ENCODE results near the gene MRPL24.

The MRPL24 gene

DNA sequence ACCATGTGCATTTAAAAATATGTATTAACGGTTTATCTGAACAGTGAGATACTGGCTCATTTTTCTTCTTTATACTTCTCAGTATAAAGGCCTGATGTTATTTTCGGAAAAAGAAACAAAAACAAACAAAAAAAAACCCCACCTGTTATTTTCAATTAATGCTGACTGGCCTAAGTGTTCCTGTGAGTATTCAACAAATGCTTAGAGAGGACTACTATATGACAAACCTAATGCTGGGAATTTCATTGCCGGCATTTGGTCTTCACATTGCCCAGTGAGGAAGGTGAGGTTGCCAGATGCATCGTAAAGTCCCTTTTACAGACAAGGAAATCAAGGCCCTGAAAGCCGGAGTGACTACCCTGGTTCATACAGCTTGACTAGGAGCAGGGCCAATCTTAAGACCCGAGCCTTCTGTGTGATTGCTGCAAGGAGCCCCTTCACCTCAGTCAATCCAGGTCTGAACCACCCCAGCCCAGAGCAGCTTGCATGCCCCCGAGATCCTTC, 599 bp downstream of the MRPL24 start:
- Mint-ChIP-seq H3K27me3 (no peaks in the 10 kb centered on the region), H3K4me1 (peaks cover 25% of the 10 kb centered on the region), H3K9me3 (no peaks in the 10 kb centered on the region), H3K4me3 (peak overlapping the region; percentile 97), H3K27ac (peak overlapping the region; percentile 97), H3K36me3 (peaks cover 11% of the 10 kb centered on the region)

- Mint-ChIP-seq H3K4me3 (peak overlapping the region; percentile 39), H3K4me1 (peaks cover 23% of the 10 kb centered on the region), H3K36me3 (peaks cover 10% of the 10 kb centered on the region)
Measured at GRCh38 chr1:156738916-156739315, 2.0 kb downstream of the MRPL24 start.

DNA sequence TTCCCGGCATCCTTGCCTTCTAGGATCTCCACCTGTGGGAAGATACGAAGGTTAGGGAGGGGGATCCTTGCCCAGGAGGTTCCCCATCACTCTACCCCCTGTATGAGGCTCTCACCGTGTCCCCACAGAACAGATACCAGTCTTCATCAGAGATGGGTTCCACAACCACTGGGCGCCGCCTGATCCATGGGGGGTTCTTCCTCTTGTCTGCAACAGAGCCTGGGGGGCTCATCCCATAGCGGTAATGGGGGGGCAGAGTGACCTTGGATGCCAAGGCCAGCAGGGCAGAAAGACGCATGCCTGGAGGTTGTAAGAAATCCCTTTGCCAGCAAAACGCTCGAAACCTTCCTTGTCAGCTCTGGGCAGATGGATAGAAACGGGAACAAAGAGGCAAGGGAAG, 2.5 kb downstream of the MRPL24 start:
- H3K36me3 Mint-ChIP-seq, result peaks cover 10% of the 10 kb centered on the region
- no peak overlapping the region for H3K27ac Mint-ChIP-seq
- no peaks in the 10 kb centered on the region for H3K27me3 Mint-ChIP-seq
- H3K4me3 Mint-ChIP-seq, result no peak overlapping the region
- H3K9me3 Mint-ChIP-seq, result no peaks in the 10 kb centered on the region
- H3K4me1 Mint-ChIP-seq, result peaks cover 23% of the 10 kb centered on the region

More at GRCh38 chr1:156738916-156739315, 2.0 kb downstream of the MRPL24 start:
- H3K9me3 Mint-ChIP-seq, result no peaks in the 10 kb centered on the region
- no peaks in the 10 kb centered on the region for H3K27me3 Mint-ChIP-seq
- peak overlapping the region; percentile 33 for H3K27ac Mint-ChIP-seq

DNA sequence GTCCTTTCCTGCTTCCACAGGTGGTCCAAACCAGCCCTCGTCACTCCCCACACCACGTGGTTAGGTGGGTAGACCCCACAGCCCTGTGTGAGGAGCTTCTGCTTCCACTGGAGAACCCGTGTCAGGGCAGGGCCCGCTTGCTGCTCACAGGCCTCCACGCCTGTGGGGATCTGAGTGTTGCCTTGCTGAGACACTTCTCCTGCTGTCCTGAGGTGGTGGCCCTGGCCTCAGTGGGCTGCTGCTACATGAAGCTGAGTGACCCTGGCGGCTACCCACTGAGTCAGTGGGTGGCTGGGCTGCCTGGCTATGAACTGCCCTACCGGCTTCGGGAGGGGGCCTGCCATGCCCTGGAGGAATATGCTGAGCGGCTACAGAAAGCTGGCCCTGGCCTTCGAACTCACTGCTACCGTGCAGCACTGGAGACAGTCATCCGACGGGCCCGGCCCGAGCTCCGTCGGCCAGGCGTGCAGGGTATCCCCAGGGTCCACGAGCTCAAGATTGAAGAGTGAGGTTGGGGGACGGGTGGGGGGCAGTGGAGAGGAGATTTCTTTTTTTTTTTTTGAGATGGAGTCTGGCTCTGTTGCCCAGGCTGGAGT, 6.8 kb downstream of the MRPL24 start:
- Mint-ChIP-seq H3K4me3 (no peak overlapping the region), H3K36me3 (peaks cover 3% of the 10 kb centered on the region), H3K27me3 (no peaks in the 10 kb centered on the region), H3K4me1 (peaks cover 16% of the 10 kb centered on the region), H3K27ac (no peak overlapping the region), H3K9me3 (no peaks in the 10 kb centered on the region)

DNA sequence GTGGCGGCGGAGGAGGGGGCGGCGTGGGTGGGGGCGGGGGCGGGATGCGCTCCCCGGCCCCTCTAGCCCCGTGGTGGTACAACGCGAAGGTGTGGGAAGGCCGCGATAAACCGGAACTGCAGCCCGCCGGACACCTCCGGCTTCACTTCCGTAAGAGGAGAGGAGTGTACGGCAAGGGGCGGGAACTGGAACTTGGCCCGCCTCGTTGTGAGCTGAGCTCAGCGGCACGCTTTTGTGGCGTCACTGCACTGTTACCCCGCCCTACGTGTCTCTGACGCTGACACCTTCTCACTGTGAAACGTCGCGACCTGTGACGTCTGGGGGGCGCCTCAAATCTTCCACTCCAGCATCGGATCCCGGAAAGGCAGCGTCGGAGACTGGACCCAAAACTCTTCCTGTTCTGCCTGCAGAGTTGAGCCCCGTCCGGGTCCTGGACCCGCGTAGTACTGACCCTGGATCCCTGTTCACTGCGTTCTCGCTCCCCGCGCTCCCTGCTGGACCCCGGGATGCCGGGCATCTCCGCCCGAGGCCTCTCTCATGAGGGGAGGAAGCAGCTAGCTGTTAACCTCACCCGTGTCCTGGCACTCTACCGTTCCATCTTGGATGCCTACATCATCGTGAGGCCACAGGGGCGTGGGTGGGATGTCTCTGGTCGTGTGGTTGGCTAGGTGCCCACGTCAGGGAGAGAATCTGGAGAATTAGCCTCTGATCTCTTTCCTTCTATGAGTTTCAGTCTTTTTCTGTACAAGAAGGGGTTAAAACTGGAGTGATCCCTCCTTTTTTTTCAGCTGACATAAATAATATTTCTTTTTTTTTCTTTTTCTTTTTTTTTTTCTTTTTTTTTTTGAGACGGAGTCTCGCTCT, 12.1 kb downstream of the MRPL24 start, which contains the start of gene ISG20L2:
TSS of gene ISG20L2 (minus strand) at position 168 of the 864 bp plus-strand sequence. CDS start 1,114 bp downstream, outside the sequence.
- Mint-ChIP-seq H3K9me3 (no peaks in the 10 kb centered on the region), H3K27me3 (no peaks in the 10 kb centered on the region), H3K36me3 (peaks cover 6% of the 10 kb centered on the region), H3K4me3 (no peak within 1 kb of the TSS), H3K27ac (peak within 1 kb of the TSS; percentile 99), H3K4me1 (peaks cover 18% of the 10 kb centered on the region)

DNA sequence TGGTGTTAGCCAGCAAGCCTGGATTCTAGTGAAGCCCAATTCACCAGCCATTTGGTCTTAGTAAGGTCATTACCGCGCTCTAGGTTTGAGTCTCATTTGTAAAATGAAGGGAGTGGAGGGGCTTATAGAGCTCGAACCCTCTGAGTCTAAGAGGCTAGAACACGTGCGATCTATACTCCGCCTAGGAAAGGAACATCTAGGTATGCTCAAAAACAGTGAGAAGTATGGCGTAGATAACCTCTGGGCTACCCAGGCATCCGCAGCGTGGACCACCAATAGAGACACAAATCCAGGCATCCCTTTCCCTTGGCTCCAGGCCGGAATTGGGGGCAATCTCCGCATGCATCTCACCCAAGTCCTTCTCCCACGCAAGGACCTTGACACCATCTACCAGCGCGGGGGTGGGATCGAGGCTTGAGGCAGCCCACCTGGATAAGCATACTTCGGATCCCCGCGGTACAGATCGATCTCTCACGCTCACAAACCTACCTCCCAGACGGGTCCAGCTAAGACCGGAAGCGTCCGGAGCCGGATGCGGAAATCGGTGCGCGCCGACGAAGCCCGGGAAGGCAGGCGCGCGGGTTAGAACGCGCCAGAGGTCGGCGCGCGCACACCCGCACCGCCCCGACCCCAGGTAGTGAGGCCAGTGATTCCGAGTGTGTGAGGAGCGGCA, 12.8 kb downstream of the MRPL24 start, which contains the start of gene METTL25B:
TSS of gene METTL25B (plus strand) at position 544 of the 673 bp plus-strand sequence. CDS start 636 bp downstream, outside the sequence.
- Mint-ChIP-seq H3K4me1 (peaks cover 25% of the 10 kb centered on the region), H3K27ac (peak within 1 kb of the TSS; percentile 99)

DNA sequence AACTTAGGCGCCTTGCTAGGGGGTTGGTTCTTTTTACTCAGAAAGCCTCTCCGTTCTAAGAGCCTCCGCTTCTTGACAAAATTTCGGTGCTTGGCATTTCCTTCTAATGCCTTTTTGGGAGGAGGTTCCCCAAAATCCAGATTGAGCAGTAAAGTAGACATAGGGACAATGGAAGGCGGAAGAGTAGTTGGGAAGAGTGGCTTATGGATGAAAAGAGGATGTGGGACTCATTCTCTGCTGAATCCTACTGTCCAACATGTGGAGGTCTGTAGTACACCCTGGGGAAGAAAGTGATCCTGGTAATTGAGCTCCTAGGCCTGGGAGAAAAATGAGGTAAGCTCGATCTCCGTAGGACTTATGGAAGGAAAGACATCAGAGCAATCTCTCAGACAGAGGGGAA, 13.4 kb downstream of the MRPL24 start:
- Mint-ChIP-seq H3K27ac (peak overlapping the region; percentile 99), H3K36me3 (peaks cover 9% of the 10 kb centered on the region), H3K27me3 (no peaks in the 10 kb centered on the region), H3K9me3 (no peaks in the 10 kb centered on the region), H3K4me1 (peaks cover 25% of the 10 kb centered on the region), H3K4me3 (no peak overlapping the region)

More for the DNA sequence above, 12.8 kb downstream of the MRPL24 start, which contains the start of gene METTL25B:
- Mint-ChIP-seq H3K36me3 (peaks cover 11% of the 10 kb centered on the region), H3K27me3 (no peaks in the 10 kb centered on the region), H3K4me3 (no peak within 1 kb of the TSS), H3K9me3 (no peaks in the 10 kb centered on the region)

DNA sequence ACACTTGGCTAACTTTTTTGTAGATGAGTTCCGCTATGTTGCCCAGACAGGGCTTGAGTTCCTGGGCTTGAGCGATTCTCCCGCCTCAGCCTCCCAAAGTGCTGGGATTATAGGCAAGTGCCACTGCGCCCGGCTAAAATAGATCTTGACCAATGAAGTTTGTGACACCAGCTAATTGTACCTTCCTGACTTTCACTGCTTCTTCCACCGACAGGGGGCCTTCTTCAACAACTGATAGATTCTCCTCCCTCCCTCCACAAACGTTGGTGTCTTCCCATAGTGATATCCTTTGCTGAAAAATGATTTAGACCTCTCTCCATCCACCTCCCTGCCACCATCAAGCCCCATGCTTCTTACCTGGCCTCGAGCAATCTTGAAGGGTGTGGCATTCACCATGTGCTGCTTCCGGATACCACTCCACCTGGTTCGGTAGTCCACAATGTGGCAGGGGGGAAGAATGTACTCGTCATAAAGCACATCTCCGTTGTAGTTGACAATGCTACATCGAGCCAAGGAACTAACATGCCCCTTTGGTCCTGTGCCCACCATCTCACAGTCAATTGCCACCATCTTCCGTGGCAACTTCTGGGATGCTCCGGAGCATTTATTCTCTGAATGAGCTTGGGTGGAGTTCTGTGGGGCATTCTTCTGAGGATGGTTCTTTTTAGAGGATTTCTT, 14.2 kb downstream of the MRPL24 start:
- Mint-ChIP-seq H3K36me3 (peaks cover 9% of the 10 kb centered on the region), H3K4me3 (no peak overlapping the region), H3K27me3 (no peaks in the 10 kb centered on the region), H3K4me1 (peaks cover 25% of the 10 kb centered on the region), H3K27ac (no peak overlapping the region), H3K9me3 (no peaks in the 10 kb centered on the region)

GRCh38 chr1:156725683-156726280, 15.1 kb downstream of the MRPL24 start:
- Mint-ChIP-seq H3K4me1 (peaks cover 25% of the 10 kb centered on the region), H3K27ac (no peak overlapping the region), H3K9me3 (no peaks in the 10 kb centered on the region), H3K4me3 (no peak overlapping the region), H3K36me3 (peaks cover 9% of the 10 kb centered on the region), H3K27me3 (no peaks in the 10 kb centered on the region)

DNA sequence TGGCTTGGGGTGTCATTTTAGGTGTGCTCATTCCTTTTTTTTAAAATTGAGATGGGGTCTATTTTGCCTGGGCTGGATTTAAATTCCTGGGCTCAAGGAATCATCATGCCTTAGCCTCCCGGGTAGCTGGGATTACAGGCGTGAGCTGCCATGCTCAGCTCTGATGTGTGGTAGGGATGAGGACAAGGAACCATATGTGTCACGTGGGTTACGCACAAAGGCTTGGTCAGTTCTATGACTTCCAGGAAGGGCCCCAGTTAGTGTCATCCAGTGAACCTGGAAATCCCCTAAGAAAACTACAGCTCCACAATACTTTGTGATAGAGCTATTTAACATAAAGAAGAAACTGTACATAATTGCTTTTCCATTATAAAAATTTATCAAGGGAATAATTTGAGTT, 19.4 kb downstream of the MRPL24 start:
- H3K27me3 Mint-ChIP-seq, result no peaks in the 10 kb centered on the region
- peaks cover 14% of the 10 kb centered on the region for H3K36me3 Mint-ChIP-seq
- no peak overlapping the region for H3K4me3 Mint-ChIP-seq
- H3K4me1 Mint-ChIP-seq, result peaks cover 16% of the 10 kb centered on the region
- no peaks in the 10 kb centered on the region for H3K9me3 Mint-ChIP-seq
- no peak overlapping the region for H3K27ac Mint-ChIP-seq

DNA sequence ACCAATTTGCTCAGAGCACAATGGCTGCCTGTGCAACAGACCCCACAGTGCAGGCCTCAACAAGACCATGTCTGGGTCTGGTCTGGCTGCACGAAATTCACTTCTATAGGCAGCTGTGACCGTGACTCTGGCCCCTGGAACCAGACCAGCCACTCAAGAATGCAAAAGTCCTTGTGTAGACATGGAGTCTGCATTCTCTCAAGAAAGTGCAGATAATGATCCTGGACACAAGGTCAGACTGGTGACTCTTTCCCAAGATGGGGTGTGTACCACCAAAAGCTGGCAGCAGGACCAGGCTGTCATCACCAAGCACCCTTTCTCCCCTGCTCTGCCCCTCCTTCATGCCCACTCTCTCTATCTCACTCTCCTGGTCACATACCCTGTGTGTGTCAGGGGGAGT, 19.8 kb downstream of the MRPL24 start:
- Mint-ChIP-seq H3K27me3 (no peaks in the 10 kb centered on the region), H3K27ac (no peak overlapping the region), H3K4me3 (no peak overlapping the region), H3K4me1 (peaks cover 16% of the 10 kb centered on the region), H3K9me3 (no peaks in the 10 kb centered on the region), H3K36me3 (peaks cover 14% of the 10 kb centered on the region)

GRCh38 chr1:156717351-156717750, 23.5 kb downstream of the MRPL24 start:
- Mint-ChIP-seq H3K9me3 (no peaks in the 10 kb centered on the region), H3K4me3 (no peak overlapping the region), H3K36me3 (peaks cover 9% of the 10 kb centered on the region), H3K4me1 (no peaks in the 10 kb centered on the region), H3K27ac (no peak overlapping the region), H3K27me3 (no peaks in the 10 kb centered on the region)

- H3K4me3 Mint-ChIP-seq, result no peak overlapping the region
- H3K27ac Mint-ChIP-seq, result no peak overlapping the region
- no peaks in the 10 kb centered on the region for H3K4me1 Mint-ChIP-seq
- H3K9me3 Mint-ChIP-seq, result no peaks in the 10 kb centered on the region
- no peaks in the 10 kb centered on the region for H3K27me3 Mint-ChIP-seq
- peaks cover 7% of the 10 kb centered on the region for H3K36me3 Mint-ChIP-seq
Measured at GRCh38 chr1:156714830-156715229, 26.1 kb downstream of the MRPL24 start.

DNA sequence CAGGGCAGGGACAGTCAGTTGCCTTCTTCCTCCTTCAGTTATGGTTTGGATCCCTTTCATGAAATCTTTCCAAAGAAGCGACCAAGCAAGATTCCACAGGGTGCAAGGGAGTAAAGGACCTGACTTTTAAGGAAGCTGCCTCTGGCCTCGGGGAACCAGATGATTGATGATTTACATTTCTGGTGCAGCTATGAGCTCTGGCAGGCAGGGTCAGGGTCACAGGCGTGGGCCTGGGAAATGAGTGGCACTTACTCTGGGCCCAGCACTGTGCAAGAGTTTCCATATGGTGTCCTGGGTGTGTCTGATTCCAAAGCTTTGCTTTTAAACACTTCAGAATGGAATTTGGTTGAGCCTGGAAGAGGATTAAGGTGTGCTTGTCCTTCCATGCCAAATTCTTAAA, 28.3 kb downstream of the MRPL24 start:
- Mint-ChIP-seq H3K4me3 (no peak overlapping the region), H3K9me3 (no peaks in the 10 kb centered on the region), H3K27ac (no peak overlapping the region)

More for the DNA sequence above, 28.3 kb downstream of the MRPL24 start:
- H3K36me3 Mint-ChIP-seq, result peaks cover 7% of the 10 kb centered on the region
- H3K4me1 Mint-ChIP-seq, result no peaks in the 10 kb centered on the region
- H3K27me3 Mint-ChIP-seq, result no peaks in the 10 kb centered on the region

All from activated naive CD4-positive, alpha-beta T cell treated with anti-CD3 and anti-CD28 coated beads, Interleukin-2, amount 50 U/mL, for 24 hours (primary cell).